Measurements from ENCODE around the gene DNAAF8.

DNAAF8 gene

GRCh38 chr16:4752351-4753100 lies 18.2 kb downstream of the DNAAF8 start:
- DNase-seq (ENCODE audit: low spot score) = no peak

GRCh38 chr16:4753227-4753626 lies 18.9 kb downstream of the DNAAF8 start:
- no peak for DNase-seq (ENCODE audit: low spot score)

GRCh38 chr16:4754865-4755264 lies 20.5 kb downstream of the DNAAF8 start:
- no peak for DNase-seq (ENCODE audit: low spot score)

GRCh38 chr16:4755687-4756086 lies 21.4 kb downstream of the DNAAF8 start:
- DNase-seq (ENCODE audit: low spot score) = no peak

GRCh38 chr16:4760221-4760910 lies 26.0 kb downstream of the DNAAF8 start:
- no peak for DNase-seq (ENCODE audit: low spot score)

GRCh38 chr16:4762205-4762604 lies 27.9 kb downstream of the DNAAF8 start:
- no peak for DNase-seq (ENCODE audit: low spot score)

GRCh38 chr16:4763791-4764190 lies 29.5 kb downstream of the DNAAF8 start:
- no peak for DNase-seq (ENCODE audit: low spot score)

- no peak for DNase-seq (ENCODE audit: low spot score)
Measured at GRCh38 chr16:4765511-4766474, 31.5 kb downstream of the DNAAF8 start.

GRCh38 chr16:4766875-4767628 lies 32.7 kb downstream of the DNAAF8 start, which contains the start of gene ZNF500:
TSS of gene ZNF500 (minus strand) at chr16:4767162. CDS start at chr16:4765978, 1,184 bp downstream.
- DNase-seq (ENCODE audit: low spot score) = peak; percentile 94

- no peak for DNase-seq (ENCODE audit: low spot score)
Measured at GRCh38 chr16:4767872-4768548, 33.7 kb downstream of the DNAAF8 start.

- DNase-seq (ENCODE audit: low spot score) = peak; percentile 94
Measured at GRCh38 chr16:4768549-4769305, 34.4 kb downstream of the DNAAF8 start.

GRCh38 chr16:4769306-4769638 lies 34.9 kb downstream of the DNAAF8 start:
- no peak for DNase-seq (ENCODE audit: low spot score)

- DNase-seq (ENCODE audit: low spot score) = no peak
Measured at GRCh38 chr16:4771646-4772045, 37.3 kb downstream of the DNAAF8 start.

- DNase-seq (ENCODE audit: low spot score) = no peak
Measured at GRCh38 chr16:4772351-4772750, 38.0 kb downstream of the DNAAF8 start.

- DNase-seq (ENCODE audit: low spot score) = no peak
Measured at GRCh38 chr16:4775005-4775404, 40.7 kb downstream of the DNAAF8 start.

GRCh38 chr16:4776141-4776705 lies 41.9 kb downstream of the DNAAF8 start:
- DNase-seq (ENCODE audit: low spot score) = no peak

- no peak for DNase-seq (ENCODE audit: low spot score)
Measured at GRCh38 chr16:4777339-4778049, 43.2 kb downstream of the DNAAF8 start.

GRCh38 chr16:4778050-4778392 lies 43.7 kb downstream of the DNAAF8 start:
- DNase-seq (ENCODE audit: low spot score) = no peak

GRCh38 chr16:4780235-4780634 lies 45.9 kb downstream of the DNAAF8 start:
- DNase-seq (ENCODE audit: low spot score) = no peak

All from pons (tissue), 1 donor.